HepG2 (cell line): ENCODE data around the gene AIF1. TPM values are rescaled to one million over a fixed set of nuclear protein-coding genes. Genes with fewer than 3 reads are reported as not detected.

ENCODE experiments used
- CBX2 ChIP-seq, 2 experiments: fragments of 200-600 bp in 1 of 2; sonication (generic); formaldehyde crosslinking in 1 of 2; IDR thresholded peaks; 2 replicates each; pipeline versions ENCODE4 v1.7.0 to v1.8.1; 2018 to 2022; ENCODE audit warnings: low read depth in 2 of 2, low read length in 1 of 2, mild to moderate bottlenecking in 1 of 2, missing genetic modification reagents in 1 of 2
- MNT ChIP-seq: fragments of 450-650 bp; IDR thresholded peaks from 2 replicates; pipeline ENCODE4 v1.6.1; 2016
- SOX6 ChIP-seq, 2 experiments: fragments of 450-650 bp in 1 of 2; sonication (generic) in 1 of 2; formaldehyde crosslinking in 1 of 2; IDR thresholded peaks; 2 replicates each; pipeline versions ENCODE4 v1.4.0 to v1.6.1; 2017 to 2020; ENCODE audit warnings: antibody characterized with exemption in 1 of 2, mild to moderate bottlenecking in 1 of 2, missing genetic modification reagents in 1 of 2
- ZBTB40 ChIP-seq, 2 experiments: fragments of 450-650 bp in 1 of 2; sonication (generic) in 1 of 2; formaldehyde crosslinking in 1 of 2; IDR thresholded peaks; 2 replicates each; pipeline versions ENCODE4 v1.6.1 to v1.8.0; 2016 to 2022; ENCODE audit warnings: antibody characterized with exemption in 1 of 2, mild to moderate bottlenecking in 1 of 2, missing genetic modification reagents in 1 of 2
- polyA plus RNA-seq, 8 experiments: library from polyadenylated mRNA; depleted of rRNA in 3 of 8; stranded (reverse) in 7 of 8; unstranded in 1 of 8; fragments of >200 nt; fragmentation: Illumina TruSeq in 4 of 8; extraction: Trizol in 4 of 8; gene quantifications; 2 replicates each; pipeline versions ENCODE4 v1.2.1 to v1.2.3, GENCODE V29; 2011 to 2016; ENCODE audit warnings: low read depth in 4 of 8, missing spikeins in 1 of 8, mixed read lengths in 1 of 8; ENCODE audit not compliant: insufficient read depth in 1 of 8
- total RNA-seq, 5 experiments: library from RNA; depleted of rRNA; stranded (reverse); fragments of >200 nt; fragmentation: Illumina TruSeq; extraction: Trizol; gene quantifications; 2 replicates each; pipeline ENCODE4 v1.2.3, GENCODE V29; 2016; ENCODE audit warnings: low read depth in 1 of 5
- TF ChIP-seq, protein P1 (sequence below): sonication (generic); formaldehyde crosslinking; IDR thresholded peaks from one replicate; pipeline ENCODE4 v1.5.1; 2020; ENCODE audit warnings: mild to moderate bottlenecking, missing genetic modification reagents; ENCODE audit errors: not compliant biosample characterization

The AIF1 gene
- total and polyA plus RNA-seq, 2 of the 13 experiments (the other 11 are each of a cell fraction or from before 2014, with no cell fraction given) = 1.5 TPM; not detected in 1

- TF ChIP-seq ZBTB40 (IDR thresholded peaks at IDR 0.05) = no peak
- TF ChIP-seq ZBTB40 (CRISPR knock-in tag; IDR thresholded peaks at IDR 0.05) = no peak
- TF ChIP-seq MNT = no peak
- TF ChIP-seq, protein P1, sequence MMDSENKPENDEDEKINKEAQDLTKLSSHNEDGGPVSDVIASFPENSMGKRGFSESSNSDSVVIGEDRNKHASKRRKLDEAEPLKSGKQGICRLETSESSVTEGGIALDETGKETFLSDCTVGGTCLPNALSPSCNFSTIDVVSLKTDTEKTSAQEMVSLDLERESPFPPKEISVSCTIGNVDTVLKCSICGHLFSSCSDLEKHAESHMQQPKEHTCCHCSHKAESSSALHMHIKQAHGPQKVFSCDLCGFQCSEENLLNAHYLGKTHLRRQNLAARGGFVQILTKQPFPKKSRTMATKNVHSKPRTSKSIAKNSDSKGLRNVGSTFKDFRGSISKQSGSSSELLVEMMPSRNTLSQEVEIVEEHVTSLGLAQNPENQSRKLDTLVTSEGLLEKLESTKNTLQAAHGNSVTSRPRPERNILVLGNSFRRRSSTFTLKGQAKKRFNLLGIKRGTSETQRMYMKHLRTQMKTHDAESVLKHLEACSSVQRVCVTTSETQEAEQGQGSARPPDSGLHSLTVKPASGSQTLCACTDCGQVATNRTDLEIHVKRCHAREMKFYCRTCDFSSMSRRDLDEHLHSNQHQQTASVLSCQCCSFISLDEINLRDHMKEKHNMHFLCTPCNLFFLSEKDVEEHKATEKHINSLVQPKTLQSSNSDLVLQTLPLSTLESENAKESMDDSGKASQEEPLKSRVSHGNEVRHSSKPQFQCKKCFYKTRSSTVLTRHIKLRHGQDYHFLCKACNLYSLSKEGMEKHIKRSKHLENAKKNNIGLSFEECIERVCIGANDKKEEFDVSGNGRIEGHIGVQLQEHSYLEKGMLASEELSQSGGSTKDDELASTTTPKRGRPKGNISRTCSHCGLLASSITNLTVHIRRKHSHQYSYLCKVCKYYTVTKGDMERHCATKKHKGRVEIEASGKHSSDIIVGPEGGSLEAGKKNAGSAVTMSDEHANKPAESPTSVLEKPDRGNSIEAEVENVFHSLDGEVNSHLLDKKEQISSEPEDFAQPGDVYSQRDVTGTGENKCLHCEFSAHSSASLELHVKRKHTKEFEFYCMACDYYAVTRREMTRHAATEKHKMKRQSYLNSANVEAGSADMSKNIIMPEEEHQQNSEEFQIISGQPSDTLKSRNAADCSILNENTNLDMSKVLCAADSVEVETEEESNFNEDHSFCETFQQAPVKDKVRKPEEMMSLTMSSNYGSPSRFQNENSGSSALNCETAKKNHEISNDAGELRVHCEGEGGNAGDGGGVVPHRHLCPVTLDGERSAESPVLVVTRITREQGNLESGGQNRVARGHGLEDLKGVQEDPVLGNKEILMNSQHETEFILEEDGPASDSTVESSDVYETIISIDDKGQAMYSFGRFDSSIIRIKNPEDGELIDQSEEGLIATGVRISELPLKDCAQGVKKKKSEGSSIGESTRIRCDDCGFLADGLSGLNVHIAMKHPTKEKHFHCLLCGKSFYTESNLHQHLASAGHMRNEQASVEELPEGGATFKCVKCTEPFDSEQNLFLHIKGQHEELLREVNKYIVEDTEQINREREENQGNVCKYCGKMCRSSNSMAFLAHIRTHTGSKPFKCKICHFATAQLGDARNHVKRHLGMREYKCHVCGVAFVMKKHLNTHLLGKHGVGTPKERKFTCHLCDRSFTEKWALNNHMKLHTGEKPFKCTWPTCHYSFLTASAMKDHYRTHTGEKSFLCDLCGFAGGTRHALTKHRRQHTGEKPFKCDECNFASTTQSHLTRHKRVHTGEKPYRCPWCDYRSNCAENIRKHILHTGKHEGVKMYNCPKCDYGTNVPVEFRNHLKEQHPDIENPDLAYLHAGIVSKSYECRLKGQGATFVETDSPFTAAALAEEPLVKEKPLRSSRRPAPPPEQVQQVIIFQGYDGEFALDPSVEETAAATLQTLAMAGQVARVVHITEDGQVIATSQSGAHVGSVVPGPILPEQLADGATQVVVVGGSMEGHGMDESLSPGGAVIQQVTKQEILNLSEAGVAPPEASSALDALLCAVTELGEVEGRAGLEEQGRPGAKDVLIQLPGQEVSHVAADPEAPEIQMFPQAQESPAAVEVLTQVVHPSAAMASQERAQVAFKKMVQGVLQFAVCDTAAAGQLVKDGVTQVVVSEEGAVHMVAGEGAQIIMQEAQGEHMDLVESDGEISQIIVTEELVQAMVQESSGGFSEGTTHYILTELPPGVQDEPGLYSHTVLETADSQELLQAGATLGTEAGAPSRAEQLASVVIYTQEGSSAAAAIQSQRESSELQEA (CRISPR knock-in tag) = no peak
- TF ChIP-seq CBX2 (IDR thresholded peaks at IDR 0.05; ENCODE audit: low read depth, low read length) = no peak
- no peak for TF ChIP-seq CBX2 (CRISPR knock-in tag; IDR thresholded peaks at IDR 0.05; ENCODE audit: low read depth)
- no peak for TF ChIP-seq SOX6 (IDR thresholded peaks at IDR 0.05)
- TF ChIP-seq SOX6 (CRISPR knock-in tag; IDR thresholded peaks at IDR 0.05) = 0 out of 2 replicates have a peak, but pooled peaks have one; percentile 29
These were observed 27.9 kb downstream of the AIF1 start (continued) for GRCh38 chr6:31642798-31643570.
